ENCODE measurements around the gene PXMP4.

DNA sequence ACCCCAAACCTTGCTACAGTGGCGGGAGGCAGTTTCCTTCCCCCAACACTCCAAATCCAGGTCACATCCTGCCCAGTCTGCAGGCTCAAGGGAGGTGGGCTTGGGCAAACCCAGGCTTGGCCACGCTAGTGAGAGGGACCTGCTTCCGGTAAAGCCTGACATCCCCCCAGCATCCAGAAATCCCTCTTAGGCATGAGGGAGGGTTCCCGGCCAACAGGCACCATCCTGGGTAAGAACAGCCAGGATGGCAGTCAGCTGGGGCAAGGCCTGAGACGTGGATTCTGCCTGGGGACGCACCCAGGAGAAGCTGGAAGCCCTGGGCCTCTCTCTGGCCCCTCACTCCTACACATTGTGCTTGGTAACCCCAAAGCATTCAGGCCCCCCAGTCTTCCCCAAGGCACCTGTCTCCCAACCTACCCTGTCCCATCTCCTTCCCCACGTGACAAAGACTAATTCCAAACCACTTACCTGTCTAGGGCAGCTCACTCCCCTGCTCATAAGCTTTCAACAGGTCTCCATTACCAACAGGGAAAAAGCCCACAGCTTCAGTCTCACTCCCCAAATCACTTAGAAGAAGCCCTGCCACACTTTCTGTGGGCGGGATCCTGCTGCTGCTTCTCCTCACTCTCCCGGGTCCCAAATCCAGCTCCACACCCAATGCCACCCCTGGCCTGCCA is 55.9 kb downstream of the PXMP4 start:
- TF ChIP-seq CTCF (conservative IDR thresholded peaks at IDR 0.05) (no peak), ZFX (IDR thresholded peaks at IDR 0.05) (no peak)

All from C4-2B (cell line).